ENCODE measurements around the gene ROBO2.

The ROBO2 gene

DNA sequence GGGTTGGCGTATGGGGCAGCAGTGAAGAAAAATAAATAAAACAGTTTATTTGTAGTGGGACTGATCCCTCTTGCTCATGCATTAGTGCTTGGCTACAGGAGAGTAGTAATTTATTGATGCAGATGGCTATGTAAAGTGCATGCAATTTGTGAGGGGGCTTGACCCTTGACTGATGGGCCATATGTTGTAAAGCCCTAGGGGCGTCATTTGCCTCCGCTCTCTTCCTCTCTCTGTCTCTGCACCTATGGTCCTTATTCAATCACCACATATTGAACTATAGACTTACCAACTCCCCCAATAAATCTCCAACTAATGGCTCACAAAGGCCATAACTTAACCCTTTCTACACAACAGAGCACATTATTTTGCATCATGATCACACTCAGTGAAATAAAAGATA lies 227.7 kb downstream of the ROBO2 start:
- DNase-seq: no peak

GRCh38 chr3:77271306-77271705 lies 231.4 kb downstream of the ROBO2 start:
- DNase-seq: no peak

- DNase-seq: no peak
Observed at GRCh38 chr3:77271711-77272110, 231.8 kb downstream of the ROBO2 start.

GRCh38 chr3:77279276-77279675 lies 239.4 kb downstream of the ROBO2 start:
- no peak for DNase-seq

GRCh38 chr3:77281721-77282120 lies 241.8 kb downstream of the ROBO2 start:
- DNase-seq: no peak

DNA sequence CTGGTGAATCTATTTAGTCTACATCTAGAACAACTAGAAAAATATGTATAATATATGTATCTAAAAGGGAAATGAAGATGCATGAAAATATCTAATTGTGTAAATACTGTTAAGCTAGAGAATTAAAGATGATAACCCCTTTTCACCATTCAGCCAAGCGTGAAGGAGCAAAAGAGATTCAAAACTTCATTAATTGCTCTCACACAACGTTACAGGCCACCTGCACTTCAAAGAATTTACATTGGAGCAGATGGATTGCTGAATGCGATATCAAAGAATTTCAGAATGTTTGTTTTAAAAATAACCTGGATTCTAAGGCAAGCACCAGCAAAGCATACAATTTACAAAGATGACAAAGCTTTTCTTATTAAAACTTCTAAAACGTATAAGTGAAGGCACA lies 243.2 kb downstream of the ROBO2 start:
- DNase-seq: peak; percentile 63

DNA sequence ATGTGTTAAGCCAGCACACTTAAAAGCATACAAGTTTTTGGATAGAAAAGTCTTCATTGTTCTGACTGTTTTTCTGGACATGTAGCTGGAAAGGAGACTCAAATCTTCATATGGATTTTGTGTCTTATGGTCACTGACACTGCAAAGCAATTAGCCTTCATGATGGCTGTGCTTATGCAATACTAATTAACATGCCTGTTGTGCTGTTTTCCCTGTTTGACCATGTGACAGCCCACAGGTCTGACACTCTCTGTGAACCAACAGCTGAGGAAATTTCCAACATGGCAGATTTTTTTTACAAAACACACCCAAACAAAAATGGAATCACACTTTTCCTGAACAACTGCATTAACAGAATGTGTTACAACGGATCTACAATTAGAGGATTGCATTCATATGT lies 248.4 kb downstream of the ROBO2 start:
- DNase-seq: no peak

DNA sequence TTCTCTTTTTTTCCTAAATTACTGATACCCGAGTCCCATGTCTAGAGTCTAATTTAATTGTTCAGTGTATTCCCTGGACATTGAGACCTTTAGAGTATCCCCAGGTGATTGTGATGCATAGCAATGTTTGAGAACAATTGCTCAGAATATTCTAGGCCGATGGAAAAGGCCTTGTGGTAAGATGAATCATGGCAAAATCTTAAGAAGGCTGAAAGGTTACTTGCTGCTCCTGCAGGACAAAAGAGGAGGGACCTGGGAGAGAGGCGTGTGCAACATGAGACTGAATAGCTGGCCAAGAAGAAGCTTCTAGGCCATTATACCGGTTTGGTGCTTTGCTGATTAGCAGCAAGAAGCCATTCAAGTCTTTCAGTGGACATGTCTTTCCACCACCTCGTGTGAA lies 256.6 kb downstream of the ROBO2 start:
- no peak for DNase-seq

GRCh38 chr3:77298417-77298816 lies 258.5 kb downstream of the ROBO2 start:
- no peak for DNase-seq

GRCh38 chr3:77303955-77304699 lies 264.2 kb downstream of the ROBO2 start:
- peak; percentile 19 for DNase-seq

GRCh38 chr3:77304700-77305021 lies 264.8 kb downstream of the ROBO2 start:
- no peak for DNase-seq

DNA sequence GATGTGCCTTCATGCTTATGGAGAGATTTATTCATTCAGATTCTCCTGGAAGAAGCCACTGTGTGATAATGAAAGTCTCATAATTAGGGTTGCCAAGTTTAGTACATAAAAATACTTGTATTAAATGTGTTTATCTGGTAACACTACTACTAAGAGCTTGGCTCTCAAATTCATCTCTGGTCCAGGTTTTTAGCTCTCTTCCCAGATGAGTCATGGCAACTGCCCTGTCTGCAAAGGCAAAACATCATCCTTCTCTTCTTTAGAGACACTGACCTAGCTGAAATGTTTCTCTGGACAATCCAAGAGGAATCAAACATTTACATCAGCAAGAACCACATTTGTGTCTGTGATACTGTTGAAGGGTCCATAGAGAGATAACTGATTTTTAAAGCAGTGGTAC lies 269.6 kb downstream of the ROBO2 start:
- no peak for DNase-seq

DNA sequence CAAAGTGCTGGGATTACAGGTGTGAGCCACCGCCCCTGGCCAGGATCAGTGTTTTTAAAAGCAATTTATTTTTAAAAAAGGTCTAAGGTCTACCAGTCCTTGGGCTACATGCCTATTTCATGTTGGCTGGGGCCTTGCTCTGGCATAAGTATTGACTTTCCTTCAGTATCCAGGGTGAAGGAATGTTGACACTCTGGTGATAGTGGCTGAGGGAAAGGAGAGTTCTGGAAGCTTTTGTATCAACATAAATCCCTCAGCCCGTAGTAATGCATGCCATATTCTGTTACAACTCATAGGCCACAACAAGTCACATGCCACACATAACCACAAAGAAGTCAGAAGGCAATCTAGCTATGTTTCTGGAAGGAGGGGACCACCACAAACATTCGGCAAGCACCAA lies 273.9 kb downstream of the ROBO2 start:
- no peak for DNase-seq

DNA sequence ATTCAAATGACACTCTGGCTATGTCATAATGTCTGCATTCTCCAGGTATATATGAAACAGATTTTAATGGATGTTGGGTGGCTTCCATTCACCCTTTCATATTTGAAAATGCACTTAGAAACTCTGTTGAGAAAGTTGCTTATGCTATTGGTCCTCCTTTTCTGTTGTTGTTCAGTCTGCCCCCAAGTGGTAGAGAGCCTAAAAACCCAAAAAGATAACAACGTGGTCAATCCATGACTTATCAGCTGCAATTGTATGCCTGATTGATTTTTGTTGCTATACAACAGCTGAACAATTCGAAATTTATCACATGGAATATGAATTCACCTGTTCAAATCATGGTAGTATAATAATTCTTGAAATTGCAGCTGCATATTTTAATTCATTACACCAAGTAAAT lies 279.8 kb downstream of the ROBO2 start:
- no peak for DNase-seq

GRCh38 chr3:77320514-77320913 lies 280.6 kb downstream of the ROBO2 start:
- no peak for DNase-seq

DNA sequence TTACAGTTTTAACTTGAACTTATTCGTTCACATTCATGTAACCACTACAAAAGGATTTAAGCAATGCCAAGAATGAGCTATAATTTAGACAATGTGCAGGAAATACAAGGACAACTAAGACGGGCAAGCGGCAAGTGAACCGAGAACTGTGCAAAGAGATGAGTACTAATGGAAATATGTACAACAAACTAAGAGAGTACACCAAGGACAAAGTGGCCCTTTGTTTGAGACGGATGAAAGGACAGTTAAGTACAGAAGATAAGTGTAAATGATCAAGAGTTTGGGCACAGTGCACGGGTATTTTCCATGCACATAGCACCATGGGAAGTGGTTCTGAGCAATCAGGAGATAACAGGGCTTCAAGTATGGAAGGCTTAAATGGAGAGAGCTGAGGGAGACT lies 281.7 kb downstream of the ROBO2 start:
- DNase-seq: no peak

DNA sequence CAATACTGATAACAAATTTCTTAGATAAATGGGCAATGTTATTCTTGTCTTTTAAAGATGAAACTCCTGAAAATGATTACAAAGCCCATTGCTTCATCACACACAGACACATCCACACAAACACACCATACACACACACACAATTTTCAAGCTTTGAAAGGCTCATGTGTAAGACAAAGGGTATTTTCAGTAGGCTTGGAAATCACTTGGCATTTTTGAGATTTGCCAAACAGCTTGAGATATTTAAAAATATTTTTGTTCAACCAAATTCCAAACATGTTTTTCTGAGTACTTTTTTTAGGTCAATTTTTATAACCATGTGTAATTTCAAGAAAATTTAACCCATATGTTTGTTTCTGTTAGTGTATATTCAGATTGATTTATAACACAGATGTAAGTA lies 283.7 kb downstream of the ROBO2 start:
- no peak for DNase-seq

GRCh38 chr3:77324105-77324504 lies 284.2 kb downstream of the ROBO2 start:
- DNase-seq: no peak

- no peak for DNase-seq
Observed at GRCh38 chr3:77325280-77325679, 285.4 kb downstream of the ROBO2 start.

- DNase-seq: no peak
Observed at GRCh38 chr3:77325702-77326101, 285.8 kb downstream of the ROBO2 start.

GRCh38 chr3:77326586-77326985 lies 286.7 kb downstream of the ROBO2 start:
- DNase-seq: no peak

GRCh38 chr3:77328690-77329089 lies 288.8 kb downstream of the ROBO2 start:
- DNase-seq: no peak

- no peak for DNase-seq
Observed at GRCh38 chr3:77329116-77329515, 289.2 kb downstream of the ROBO2 start.

DNA sequence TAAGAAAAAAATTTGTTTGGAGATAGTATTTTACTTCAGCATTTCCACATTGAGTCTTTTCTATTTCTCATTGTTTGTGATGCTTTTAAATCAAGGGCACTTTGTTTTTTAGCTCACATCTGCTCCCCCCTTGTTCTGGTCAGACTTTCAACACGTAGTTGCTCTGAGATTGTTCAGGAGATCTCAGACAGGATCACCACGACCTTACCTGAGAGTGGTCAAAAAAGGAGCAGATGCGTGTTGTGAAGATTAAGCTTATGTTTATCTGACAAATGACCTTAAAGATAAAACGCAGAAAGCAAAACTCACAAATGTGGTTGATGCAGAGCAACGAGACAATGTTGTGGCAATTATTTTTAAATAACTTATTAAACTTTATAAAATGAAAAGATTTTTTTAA lies 298.3 kb downstream of the ROBO2 start:
- DNase-seq: no peak

GRCh38 chr3:77342027-77342426 lies 302.1 kb downstream of the ROBO2 start:
- no peak for DNase-seq

GRCh38 chr3:77342688-77343087 lies 302.8 kb downstream of the ROBO2 start:
- DNase-seq: no peak

All from NCI-H1105 treated with DMSO at 0.1 percent for 48 hours (cell line).